NCI-H1048 (cell line): ENCODE data around the gene CCDC102B.
A peak's percentile ranks its signal among the peaks of the same experiment; 100 is the strongest.
"Not testable (repeated sequence)": the region's sequence is repeated elsewhere in the genome, so short reads cannot be mapped to it uniquely, and the experiment has no call there.

Source experiments
- DNase-seq: peaks from one replicate; lab custom pipeline; 2025; lab: John Stamatoyannopoulos, UW

CCDC102B gene

GRCh38 chr18:68830256-68831045, 32.6 kb downstream of the CCDC102B start:
- DNase-seq = no peak

GRCh38 chr18:68833756-68834155, 35.9 kb downstream of the CCDC102B start:
- no peak for DNase-seq

- DNase-seq = no peak
Observed at GRCh38 chr18:68837665-68838451, 40.0 kb downstream of the CCDC102B start.

GRCh38 chr18:68839701-68840100, 41.8 kb downstream of the CCDC102B start:
- DNase-seq = no peak

- DNase-seq = peak; percentile 37
Observed at GRCh38 chr18:68840554-68841263, 42.8 kb downstream of the CCDC102B start.

- no peak for DNase-seq
Observed at GRCh38 chr18:68841301-68841700, 43.4 kb downstream of the CCDC102B start.

- DNase-seq = no peak
Observed at GRCh38 chr18:68842951-68843350, 45.1 kb downstream of the CCDC102B start.

GRCh38 chr18:68843473-68844089, 45.7 kb downstream of the CCDC102B start:
- DNase-seq = no peak

- DNase-seq = no peak
Observed at GRCh38 chr18:68847219-68847837, 49.4 kb downstream of the CCDC102B start.

GRCh38 chr18:68848242-68848641, 50.4 kb downstream of the CCDC102B start:
- DNase-seq = no peak

- DNase-seq = no peak
Observed at GRCh38 chr18:68854786-68855391, 57.0 kb downstream of the CCDC102B start.

GRCh38 chr18:68855491-68855890, 57.6 kb downstream of the CCDC102B start:
- DNase-seq = no peak

- no peak for DNase-seq
Observed at GRCh38 chr18:68861365-68861764, 63.5 kb downstream of the CCDC102B start.

- DNase-seq = no peak
Observed at GRCh38 chr18:68865021-68865420, 67.1 kb downstream of the CCDC102B start.

- DNase-seq = no peak
Observed at GRCh38 chr18:68865503-68865902, 67.6 kb downstream of the CCDC102B start.

GRCh38 chr18:68873003-68873402, 75.1 kb downstream of the CCDC102B start:
- no peak for DNase-seq

GRCh38 chr18:68874361-68874760, 76.5 kb downstream of the CCDC102B start:
- no peak for DNase-seq

- DNase-seq = not testable (repeated sequence)
Observed at GRCh38 chr18:68879947-68880346, 82.1 kb downstream of the CCDC102B start.

- DNase-seq = no peak
Observed at GRCh38 chr18:68887410-68887809, 89.5 kb downstream of the CCDC102B start.

- no peak for DNase-seq
Observed at GRCh38 chr18:68893354-68893753, 95.5 kb downstream of the CCDC102B start.

GRCh38 chr18:68897286-68897685, 99.4 kb downstream of the CCDC102B start:
- no peak for DNase-seq
